OCI-LY7 (cell line): ENCODE measurements around the gene TMEM30B. TPM values are rescaled to one million over a fixed set of nuclear protein-coding genes. Genes with fewer than 3 reads are reported as not detected.

ENCODE experiments used
- BruUV-seq: library from RNA; stranded (reverse); fragments of 400-500 nt; replicated peaks from 2 replicates; lab custom pipeline; 2021; lab: Mats Ljungman, UMichigan
- CTCF ChIA-PET: fragments of 300-600 bp; sonication (Branson Sonifier 250); formaldehyde crosslinking; loops from one replicate; lab custom pipeline; 2022; ENCODE audit warnings: antibody characterized with exemption; ENCODE audit not compliant: unreplicated experiment; lab: Charles Lee
- POLR2A ChIA-PET: fragments of 300-600 bp; sonication (Branson Sonifier 250); formaldehyde crosslinking; loops from one replicate; lab custom pipeline; 2022; ENCODE audit warnings: antibody characterized with exemption; lab: Charles Lee
- DNase-seq: peaks from one replicate; pipeline ENCODE4 v3.0.0-alpha.2; 2015; ENCODE audit warnings: low spot score
- H2AFZ ChIP-seq: fragments of 200-600 bp; sonication (generic), shearing (Covaris generic); 2 replicates; pipeline ENCODE4 v1.6.1; 2014; ENCODE audit warnings: mild to moderate bottlenecking, antibody characterized with exemption, low read length, moderate library complexity
- H3K27ac ChIP-seq: fragments of 200-600 bp; sonication (generic); 2 replicates; pipeline ENCODE4 v1.5.1; 2014; ENCODE audit warnings: mixed run types, low read depth, mild to moderate bottlenecking, moderate library complexity, low read length, inconsistent platforms; ENCODE audit not compliant: poor library complexity, severe bottlenecking
- H3K36me3 ChIP-seq: fragments of 200-600 bp; sonication (generic); 2 replicates; pipeline ENCODE4 v1.6.1; 2014; ENCODE audit warnings: mild to moderate bottlenecking, antibody characterized with exemption, low read length, moderate library complexity, mixed read lengths; ENCODE audit not compliant: insufficient read depth
- H3K4me1 ChIP-seq: fragments of 200-600 bp; sonication (generic); 2 replicates; pipeline ENCODE4 v1.5.1; 2014; ENCODE audit warnings: mild to moderate bottlenecking, low read length; ENCODE audit not compliant: insufficient read depth, poor library complexity, severe bottlenecking
- H3K4me2 ChIP-seq: fragments of 200-600 bp; sonication (generic); 2 replicates; pipeline ENCODE4 v1.6.1; 2014; ENCODE audit warnings: mild to moderate bottlenecking, low read length
- H3K4me3 ChIP-seq: fragments of 200-600 bp; sonication (generic); 2 replicates; pipeline ENCODE4 v1.5.1; 2014; ENCODE audit warnings: mild to moderate bottlenecking, low read depth, low read length; ENCODE audit not compliant: poor library complexity, severe bottlenecking
- H3K79me2 ChIP-seq: fragments of 200-600 bp; sonication (generic); 2 replicates; pipeline ENCODE4 v1.6.1; 2016; ENCODE audit warnings: low read depth, mild to moderate bottlenecking, low read length, moderate library complexity, mixed read lengths; ENCODE audit not compliant: insufficient read depth
- H3K9me2 ChIP-seq: fragments of 200-600 bp; sonication (generic); 2 replicates; pipeline ENCODE4 v1.6.1; 2016; ENCODE audit warnings: mild to moderate bottlenecking, low read length, mixed read lengths; ENCODE audit not compliant: insufficient read depth
- H3K9me3 ChIP-seq: fragments of 200-600 bp; sonication (generic); 2 replicates; pipeline ENCODE4 v1.6.1; 2014; ENCODE audit warnings: mild to moderate bottlenecking, mixed run types, low read length, mixed read lengths
- H4K20me1 ChIP-seq: fragments of 200-600 bp; sonication (generic); 2 replicates; pipeline ENCODE4 v1.6.1; 2014; ENCODE audit warnings: mild to moderate bottlenecking, antibody characterized with exemption, low read length, moderate library complexity, mixed read lengths; ENCODE audit not compliant: insufficient read depth
- CTCF ChIP-seq: fragments of 200-600 bp; sonication (generic); conservative IDR thresholded peaks from 2 replicates; pipeline ENCODE4 v1.5.1; 2014; ENCODE audit warnings: mild to moderate bottlenecking, antibody characterized with exemption, low read length, moderate library complexity, mixed read lengths
- EZH2phosphoT487 ChIP-seq: fragments of 200-600 bp; sonication (generic); IDR thresholded peaks from 2 replicates; pipeline ENCODE4 v1.6.1; 2018; ENCODE audit warnings: low read depth, borderline replicate concordance, mild to moderate bottlenecking, mixed run types, antibody characterized with exemption, low read length, moderate library complexity, mixed read lengths
- intact Hi-C: fragments of 100-400 bp; cut with micrococcal nuclease; formaldehyde crosslinking; loops from one replicate; pipeline ENCODE4 v1.10.0; 2022; ENCODE audit not compliant: unreplicated experiment
- total RNA-seq, 2 experiments: library from RNA; depleted of rRNA in 1 of 2; stranded (reverse); fragments of >200 nt in 1 of 2; shearing (Covaris generic) in 1 of 2; gene quantifications; 2 replicates each; pipeline ENCODE4 v1.2.3, GENCODE V29; 2014 to 2022

TMEM30B gene
- total RNA-seq, 2 experiments from 2014 or later, result not detected

DNA sequence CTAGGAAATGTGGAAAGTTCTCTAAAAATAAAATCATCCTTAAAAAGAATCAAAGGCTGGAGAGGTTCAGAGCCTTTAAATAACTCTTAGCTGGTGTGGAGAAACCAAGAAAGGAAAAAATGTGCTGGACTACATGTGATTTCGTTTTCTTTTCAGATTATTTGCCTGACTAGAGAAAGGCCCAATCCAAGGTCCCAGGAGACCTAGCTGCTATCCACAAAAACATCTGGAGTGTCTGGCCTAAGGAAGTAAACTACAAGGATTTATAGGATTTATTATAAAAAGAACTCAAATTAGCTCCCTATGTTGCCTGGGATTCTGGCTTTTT, 774 bp upstream of the TMEM30B start:
- Histone ChIP-seq H2AFZ (no peak overlapping the region), H3K4me1 (no peaks in the 10 kb centered on the region), H3K79me2 (no peaks in the 10 kb centered on the region), H3K27ac (no peak overlapping the region), H3K9me3 (no peaks in the 10 kb centered on the region), H4K20me1 (no peaks in the 10 kb centered on the region), H3K9me2 (no peaks in the 10 kb centered on the region), H3K4me2 (no peak overlapping the region), H3K36me3 (no peaks in the 10 kb centered on the region), H3K4me3 (no peak overlapping the region)
- TF ChIP-seq CTCF (no peak), EZH2phosphoT487 (no peak)
- ChIA-PET CTCF (no interaction called here), POLR2A (interaction anchor here (0.6 to 1.1 kb wide), 2 partner anchors 11 to 251 kb away, joined by 3 to 4 read pairs; no protein-coding TSS in a partner anchor)
- no TSS peak for BruUV-seq
- intact Hi-C loops, result no loop called here
- DNase-seq, result no peak

- POLR2A ChIA-PET, result no interaction called here
- H3K27ac ChIP-seq, result no peak overlapping the region
- no peaks in the 10 kb centered on the region for H3K4me1 ChIP-seq
These were observed 482 bp downstream of the TMEM30B start for GRCh38 chr14:61280526-61281185.

More at GRCh38 chr14:61280526-61281185, 482 bp downstream of the TMEM30B start:
- TF ChIP-seq CTCF (no peak), EZH2phosphoT487 (no peak)
- Histone ChIP-seq H3K36me3 (no peaks in the 10 kb centered on the region), H3K79me2 (no peaks in the 10 kb centered on the region), H4K20me1 (no peaks in the 10 kb centered on the region), H3K4me3 (no peak overlapping the region), H3K9me2 (no peaks in the 10 kb centered on the region), H2AFZ (no peak overlapping the region), H3K4me2 (no peak overlapping the region), H3K9me3 (no peaks in the 10 kb centered on the region)
- no TSS peak for BruUV-seq
- no peak for DNase-seq
- intact Hi-C loops, result no loop called here
- CTCF ChIA-PET, result no interaction called here
